ENCODE data around the gene BHLHE40. TPM values are rescaled to one million over a fixed set of nuclear protein-coding genes. Genes with fewer than 3 reads are reported as not detected.

BHLHE40 gene
- polyA plus RNA-seq, 1 of the 3 experiments (the other 2 are of a cell fraction) = 62.2 TPM

- TF ChIP-seq MAX (IDR thresholded peaks at IDR 0.05; ENCODE audit: low read depth) (peak; percentile 88), RXRA (IDR thresholded peaks at IDR 0.05; ENCODE audit: borderline replicate concordance, low read depth) (peak; percentile 98), GATA2 (CRISPR knock-in tag; IDR thresholded peaks at IDR 0.05) (no peak), USF2 (IDR thresholded peaks at IDR 0.05; ENCODE audit: borderline replicate concordance, low read depth, low read length) (no peak), FOXM1 (IDR thresholded peaks at IDR 0.05; ENCODE audit: low read depth) (0 out of 2 replicates have a peak, but pooled peaks have one; percentile 31), SIN3A (IDR thresholded peaks at IDR 0.05; ENCODE audit: borderline replicate concordance, low read depth, low read length) (peak; percentile 85; the same call in 1 of the 2 replicates), TAF1 (IDR thresholded peaks at IDR 0.05; ENCODE audit: borderline replicate concordance, low read depth, low read length) (no peak), CHD2 (IDR thresholded peaks at IDR 0.05; ENCODE audit: low read length, partially characterized antibody) (peak; percentile 81), IRF3 (IDR thresholded peaks at IDR 0.05; ENCODE audit: low read depth, low read length) (no peak), MEF2A (IDR thresholded peaks at IDR 0.05; ENCODE audit: borderline replicate concordance, low read depth) (peak; percentile 92; the same call in 1 of the 2 replicates), SMC3 (IDR thresholded peaks at IDR 0.05; ENCODE audit: low read depth, low read length) (no peak; the same call in 1 of the 2 replicates), TCF12 (IDR thresholded peaks at IDR 0.05) (peak; percentile 73), GABPA (IDR thresholded peaks at IDR 0.05; ENCODE audit: low read depth) (no peak), EZH2phosphoT487 (IDR thresholded peaks at IDR 0.05; ENCODE audit: borderline replicate concordance, low read depth) (no peak), PBX3 (IDR thresholded peaks at IDR 0.05) (peak; percentile 63), JUND (IDR thresholded peaks at IDR 0.05) (0 out of 2 replicates have a peak, but pooled peaks have one; percentile 51), ZBTB33 (IDR thresholded peaks at IDR 0.05; ENCODE audit: borderline replicate concordance, low read depth) (peak; percentile 66; the same call in 1 of the 2 replicates), FOXJ3 (CRISPR knock-in tag; IDR thresholded peaks at IDR 0.05) (peak; percentile 95)
These were observed 7.7 kb downstream of the BHLHE40 start (continued) for GRCh38 chr3:4986782-4987537.
